ENCODE results near the gene RANBP10. TPM values are rescaled to one million over a fixed set of nuclear protein-coding genes. Genes with fewer than 3 reads are reported as not detected.

RANBP10 gene
- total and polyA plus RNA-seq, 2 of the 8 experiments (the other 6 are each of a cell fraction or from before 2014, with no cell fraction given): 14.2 to 16.8 TPM

GRCh38 chr16:67833415-67834241 lies 27.3 kb upstream of the RANBP10 start:
- Histone ChIP-seq H3K4ac (replicated peaks; ENCODE audit: insufficient read length, low read depth, low read length) (no peak overlapping the region), H2BK15ac (ENCODE audit: low read length) (no peak overlapping the region), H3K9me3 (ENCODE audit: insufficient read depth in 2 of 2, low read depth in 1 of 2, low read length in 1 of 2) (no peaks in the 10 kb centered on the region), H3K4me1 (replicated peaks in 1 of 4; ENCODE audit: control insufficient read depth in 3 of 4, insufficient read depth in 4 of 4, low read length in 3 of 4) (no peaks in the 10 kb centered on the region; a peak in 1 of 7 replicates), H3K79me1 (ENCODE audit: low read depth, low read length) (no peaks in the 10 kb centered on the region; the same call in 1 of the 2 replicates), H2BK120ac (replicated peaks; ENCODE audit: low read depth, low read length) (no peak overlapping the region), H2BK5ac (ENCODE audit: low read depth, low read length) (no peak overlapping the region), H3K27ac (ENCODE audit: low read depth, low read length) (no peak overlapping the region), H2AFZ (ENCODE audit: low read length) (peak overlapping the region; percentile 98), H3K14ac (ENCODE audit: insufficient read length) (no peak overlapping the region), H3K4me3 (ENCODE audit: extremely low read depth in 1 of 4, insufficient read depth in 2 of 4, low read depth in 3 of 4, low read length in 4 of 4) (peak overlapping the region; percentile 62 to 78 (median 74)), H4K5ac (ENCODE audit: insufficient read length, low read depth, low read length) (no peak overlapping the region), H3K79me2 (ENCODE audit: control insufficient read depth in 1 of 2, insufficient read depth in 2 of 2, low read length in 2 of 2) (peaks cover 0 to 5% of the 10 kb centered on the region in 2 experiments; a peak in 1 of 4 replicates), H3K4me2 (ENCODE audit: insufficient read depth in 1 of 2, low read depth in 2 of 2, low read length in 2 of 2) (peak overlapping the region; percentile 74 to 82), H3K23me2 (ENCODE audit: low read depth, low read length) (peaks cover 5% of the 10 kb centered on the region), H3K56ac (replicated peaks; ENCODE audit: insufficient read length, low read depth, low read length) (no peak overlapping the region), H3K18ac (ENCODE audit: extremely low read depth, low read length) (no peak overlapping the region), H3K9ac (replicated peaks in 1 of 4; ENCODE audit: extremely low read depth in 1 of 4, low read depth in 3 of 4, low read length in 3 of 4) (peak overlapping the region; percentile 51 to 88 (median 56)), H4K91ac (replicated peaks; ENCODE audit: insufficient read length, low read length) (no peak overlapping the region), H2BK20ac (ENCODE audit: low read length) (no peak overlapping the region), H3K27me3 (replicated peaks in 1 of 4; ENCODE audit: control insufficient read depth in 3 of 4, extremely low read depth in 1 of 4, insufficient read depth in 3 of 4, low read length in 3 of 4) (no peaks in the 10 kb centered on the region), H3K23ac (ENCODE audit: insufficient read length) (no peak overlapping the region), H4K20me1 (replicated peaks in 1 of 2; ENCODE audit: control insufficient read depth in 1 of 2, insufficient read depth in 2 of 2, low read length in 2 of 2) (peaks cover 1 to 4% of the 10 kb centered on the region in 2 experiments), H2BK12ac (ENCODE audit: low read depth, low read length) (no peak overlapping the region), H3K36me3 (ENCODE audit: control insufficient read depth in 2 of 4, insufficient read depth in 4 of 4, low read length in 3 of 4) (peaks cover 4 to 12% (median 9%) of the 10 kb centered on the region in 4 experiments), H4K8ac (ENCODE audit: extremely low read depth, insufficient read depth, low read length) (peak overlapping the region; percentile 72; the same call in 1 of the 2 replicates), H2AK5ac (ENCODE audit: low read depth, low read length) (no peak overlapping the region)
- peak; percentile 65 for FAIRE-seq
- ChIA-PET CTCF (ENCODE audit: partially characterized antibody) (interaction anchor here (0.6 to 11.6 kb wide), 14 partner anchors 7 to 359 kb away, joined by 3 to 100 read pairs (median 4); partner anchors contain the start of gene LCAT), POLR2A (ENCODE audit: partially characterized antibody) (interaction anchor here (1.0 to 2.7 kb wide), 13 partner anchors 9 to 173 kb away, joined by 3 to 15 read pairs (median 5); partner anchors contain the start of genes ACD, EDC4, NUTF2 and TSNAXIP1)
- WGBS, 2 experiments (ENCODE audit: extremely low coverage in 1 of 2, insufficient coverage in 1 of 2, insufficient read length in 1 of 2, insufficient replicate concordance in 2 of 2, low coverage in 1 of 2, low lambda C conversion rate in 2 of 2, missing lambda C conversion rate in 1 of 2): 3% methylated on average over 49 of the region's 49 CpGs; no CpG with 5 or more reads in 1 of the 2 experiments
- peak in 1 of 2 experiments; percentile 97 for DNase-seq (ENCODE audit: low read depth in 1 of 2, low spot score in 2 of 2)
- TF ChIP-seq BACH1 (IDR thresholded peaks at IDR 0.05; ENCODE audit: low read length) (no peak), EGR1 (IDR thresholded peaks at IDR 0.05; ENCODE audit: borderline replicate concordance, low read depth, low read length) (no peak), USF2 (IDR thresholded peaks at IDR 0.05; ENCODE audit: low read length) (no peak), POLR2AphosphoS5 (IDR thresholded peaks at IDR 0.05; ENCODE audit: low read depth, low read length) (peak; percentile 81), SP1 (IDR thresholded peaks at IDR 0.05; ENCODE audit: low read depth, low read length) (0 out of 2 replicates have a peak, but pooled peaks have one; percentile 29), ASH2L (IDR thresholded peaks at IDR 0.05; ENCODE audit: low read length) (no peak), ZNF274 (IDR thresholded peaks at IDR 0.05; ENCODE audit: borderline replicate concordance, extremely low read depth, low read length) (no peak), HDAC6 (IDR thresholded peaks at IDR 0.05; ENCODE audit: low read depth, low read length) (no peak), CBX8 (IDR thresholded peaks at IDR 0.05; ENCODE audit: borderline replicate concordance, low read depth, low read length) (no peak), KDM1A (IDR thresholded peaks at IDR 0.05; ENCODE audit: borderline replicate concordance, low read length) (no peak)
